Ramos (cell line): Measurements from ENCODE around the gene NEUROD2.

Source experiments
- in situ Hi-C: fragments of 300-500 bp; cut with MboI; formaldehyde crosslinking; loops from one replicate; pipeline ENCODE4 v1.14.3; 2022; ENCODE audit warnings: low sequenced_read_pairs; ENCODE audit not compliant: unreplicated experiment

NEUROD2 gene

DNA sequence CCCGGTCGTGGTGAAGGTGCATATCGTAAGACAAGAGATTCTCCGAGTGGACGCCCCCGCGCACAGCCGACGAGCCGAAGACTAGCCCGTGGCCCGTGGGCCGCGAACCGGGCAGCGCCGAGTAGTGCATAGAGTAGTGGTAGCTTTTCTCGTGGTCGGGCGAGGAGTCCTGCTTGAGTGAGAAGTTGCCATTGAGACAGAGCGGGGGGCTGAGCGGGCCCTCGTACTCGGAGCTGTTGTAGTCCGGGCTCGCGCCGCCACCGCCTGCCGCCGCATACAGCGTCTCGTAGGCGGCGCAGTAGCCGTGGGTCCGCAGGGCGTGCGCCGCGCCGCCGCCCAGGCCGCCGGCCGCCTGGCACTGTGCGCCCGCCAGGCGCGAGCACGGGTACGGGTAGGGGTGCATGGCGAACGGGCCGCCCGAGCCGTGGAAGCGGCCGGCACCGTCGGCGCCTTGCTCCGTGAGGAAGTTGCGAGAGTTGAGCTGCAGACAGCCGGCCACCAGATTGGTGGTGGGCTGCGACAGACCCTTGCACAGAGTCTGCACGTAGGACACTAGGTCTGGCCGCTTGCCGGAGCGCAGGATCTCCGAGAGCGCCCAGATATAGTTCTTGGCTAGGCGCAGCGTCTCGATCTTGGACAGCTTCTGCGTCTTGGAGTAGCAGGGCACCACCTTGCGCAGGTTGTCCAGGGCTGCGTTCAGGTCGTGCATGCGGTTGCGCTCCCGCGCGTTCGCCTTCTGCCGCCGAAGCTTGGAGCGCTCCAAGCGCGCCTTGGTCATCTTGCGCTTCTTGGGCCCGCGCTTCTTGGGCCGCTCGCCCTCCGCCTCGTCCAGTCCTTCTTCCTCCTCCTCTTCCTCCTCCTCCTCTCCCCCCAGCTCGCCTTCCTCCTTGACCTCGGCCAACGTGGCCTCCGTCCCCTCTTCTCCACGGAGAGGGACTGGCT lies 2.0 kb downstream of the NEUROD2 start:
- in situ Hi-C loops = no loop called here

GRCh38 chr17:39604911-39605491 lies 2.7 kb downstream of the NEUROD2 start:
- in situ Hi-C loops = no loop called here

DNA sequence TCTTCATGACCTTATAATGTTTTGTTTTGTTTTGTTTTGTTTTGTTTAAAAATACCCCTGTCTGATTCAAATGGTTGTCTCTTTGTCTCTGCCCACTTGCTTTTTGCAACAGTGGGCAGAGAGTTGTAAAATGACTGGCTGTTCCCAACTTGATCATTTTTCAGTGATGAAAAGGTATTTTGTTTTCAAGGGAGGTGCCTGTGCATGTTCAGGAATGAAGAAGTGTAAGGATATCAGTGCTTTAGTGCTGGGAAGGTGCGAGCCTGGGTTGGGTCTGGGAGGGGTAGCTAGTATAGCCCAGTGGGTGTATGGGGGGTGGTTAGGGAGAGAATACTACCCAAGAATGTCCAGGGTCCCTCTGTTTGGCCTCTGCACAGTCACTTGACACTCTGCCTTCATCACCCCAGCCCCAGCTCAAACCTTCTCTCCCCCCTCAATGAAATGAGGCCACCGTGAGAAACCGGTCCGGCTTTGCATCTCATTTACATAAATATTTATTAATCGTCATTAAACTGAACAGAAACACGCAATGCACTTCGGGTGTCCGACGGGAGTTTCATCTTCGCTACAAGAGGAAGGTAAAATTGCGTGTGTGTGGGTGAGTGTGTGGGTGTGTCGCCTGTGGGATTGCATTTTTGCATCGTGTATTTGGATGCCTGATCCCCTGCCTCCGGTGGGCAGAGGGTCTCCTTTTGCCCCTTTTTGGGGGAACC lies 4.3 kb downstream of the NEUROD2 start:
- in situ Hi-C loops = no loop called here

GRCh38 chr17:39602533-39603303 lies 5.0 kb downstream of the NEUROD2 start:
- in situ Hi-C loops = no loop called here

DNA sequence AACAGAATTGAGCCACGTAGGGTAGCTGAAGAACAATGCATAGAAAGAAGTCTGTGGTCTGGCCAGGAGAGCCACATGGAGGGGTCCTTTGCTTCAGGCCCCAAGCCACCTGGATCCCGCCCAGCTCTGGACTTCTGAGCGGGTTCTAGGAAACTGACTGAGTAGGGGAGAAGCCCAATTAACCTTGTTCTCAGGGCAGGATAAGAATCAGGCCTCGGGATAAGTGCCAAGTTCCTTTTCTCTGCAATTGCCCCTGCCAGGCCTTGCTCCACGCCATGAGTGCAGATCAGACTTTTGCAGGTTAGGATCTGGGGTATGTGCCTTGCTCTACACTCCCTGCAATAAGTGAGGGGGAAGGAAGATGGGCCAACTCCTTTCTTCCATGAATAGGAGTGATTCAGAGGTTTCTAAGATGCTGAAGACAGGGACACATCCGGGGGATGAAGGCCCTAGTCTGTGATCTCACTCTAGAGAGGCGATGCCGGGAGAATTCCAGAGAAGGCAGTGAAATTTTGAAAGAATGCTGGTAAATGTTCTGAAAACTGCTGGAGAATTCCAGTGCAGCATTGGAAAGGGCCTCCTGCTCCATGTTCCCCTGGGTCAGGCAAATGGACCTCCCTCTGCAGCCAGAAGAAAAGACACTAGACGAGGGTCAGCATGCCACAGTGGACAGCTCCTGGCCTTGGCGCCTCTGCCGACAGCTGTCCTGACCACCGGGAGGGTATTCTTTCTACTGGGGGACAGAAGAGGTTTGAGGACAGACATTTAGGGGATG lies 5.8 kb downstream of the NEUROD2 start:
- in situ Hi-C loops = no loop called here

DNA sequence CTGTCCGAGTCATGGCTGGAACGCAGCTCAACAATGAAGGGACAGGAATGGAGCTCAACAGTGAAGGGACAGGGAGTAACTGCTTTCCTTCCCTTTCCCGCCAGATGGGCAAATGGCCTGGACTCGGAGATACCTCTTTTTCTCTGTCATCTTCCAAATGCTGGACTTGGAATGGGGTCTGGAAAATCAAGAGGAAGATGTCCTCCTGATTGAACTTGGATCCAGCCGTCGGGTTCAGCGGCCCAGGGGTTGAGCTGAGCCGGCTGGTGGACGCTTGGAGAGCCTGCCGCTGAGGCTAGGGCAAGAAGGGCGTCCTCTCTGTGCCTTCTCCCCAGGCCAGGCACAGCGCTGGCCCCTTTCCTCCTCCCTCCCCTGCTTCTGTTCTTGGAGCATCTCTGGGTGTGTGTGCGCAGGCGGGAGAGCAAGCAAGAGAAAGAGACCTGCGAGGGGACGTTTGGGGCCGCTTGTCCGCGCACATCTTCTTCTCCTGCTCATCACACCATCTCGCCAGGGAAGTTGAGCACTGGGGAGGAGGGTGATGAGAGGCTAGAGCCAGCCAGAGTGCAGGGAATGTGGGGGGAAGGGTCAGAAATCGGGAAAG lies 6.6 kb downstream of the NEUROD2 start:
- in situ Hi-C loops = no loop called here

DNA sequence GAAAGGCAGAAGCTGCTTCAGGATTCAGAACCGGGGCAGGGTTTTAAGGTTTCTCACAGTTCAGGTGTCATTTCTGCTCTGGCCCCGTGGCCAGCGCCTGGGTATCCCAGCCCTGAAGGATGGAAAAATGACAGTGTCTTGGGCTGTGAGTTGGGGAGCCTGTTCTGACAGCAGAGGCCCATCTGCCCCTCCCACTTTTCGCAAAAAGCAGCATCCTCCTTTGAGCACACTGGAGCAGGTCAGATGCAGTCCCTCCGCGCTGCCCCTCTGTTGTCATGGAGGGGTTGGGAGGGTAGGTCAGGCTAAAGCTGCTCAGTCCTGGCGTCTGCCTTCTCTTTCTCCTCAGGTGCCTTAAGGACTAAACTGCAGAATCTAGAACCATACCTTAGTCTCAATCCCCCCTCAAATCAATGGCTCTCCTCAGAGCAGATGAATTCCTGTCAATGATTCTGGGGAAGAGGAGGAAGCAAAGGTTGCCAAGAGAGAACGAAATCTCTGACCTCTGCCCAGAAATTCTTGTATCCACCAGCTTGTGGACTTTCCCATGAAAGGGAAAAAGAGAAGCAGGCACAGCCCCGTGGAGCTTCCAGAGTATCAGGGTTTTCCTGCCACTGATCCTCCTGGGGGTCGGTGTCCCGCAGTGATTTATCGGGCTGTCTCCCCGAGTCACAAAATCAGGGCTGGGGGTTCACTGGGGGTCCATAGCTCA lies 7.3 kb downstream of the NEUROD2 start:
- in situ Hi-C loops = no loop called here

DNA sequence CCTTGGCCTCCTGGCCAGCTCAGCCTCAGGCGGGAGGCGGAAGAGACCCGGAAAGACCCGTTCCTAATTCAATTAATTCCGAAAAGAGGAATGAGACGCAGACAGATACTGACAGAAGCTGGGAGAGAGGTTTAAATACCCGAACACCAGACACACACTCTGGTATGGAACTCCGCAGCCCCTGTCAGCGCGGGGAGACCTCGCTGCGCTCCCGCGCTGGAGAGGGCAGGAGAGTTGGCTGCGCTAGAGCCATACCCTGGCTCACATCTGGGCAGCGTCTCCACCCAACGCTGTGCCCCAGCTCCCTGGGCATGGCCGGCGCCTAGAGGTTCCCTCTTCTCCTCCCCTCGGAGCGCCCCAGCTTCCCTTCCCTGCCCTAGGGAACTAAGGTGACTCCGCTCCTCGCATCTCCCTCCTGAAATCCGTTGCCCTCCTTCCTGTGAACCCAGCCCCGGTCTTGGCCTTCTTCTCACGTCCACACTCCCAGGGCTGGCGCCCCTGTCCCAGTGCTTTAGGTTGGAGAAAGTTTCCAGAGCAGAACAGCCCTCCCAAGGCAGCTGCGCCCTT lies 8.0 kb downstream of the NEUROD2 start:
- in situ Hi-C loops = no loop called here

- in situ Hi-C loops = no loop called here
Observed at GRCh38 chr17:39599004-39599664, 8.6 kb downstream of the NEUROD2 start.

DNA sequence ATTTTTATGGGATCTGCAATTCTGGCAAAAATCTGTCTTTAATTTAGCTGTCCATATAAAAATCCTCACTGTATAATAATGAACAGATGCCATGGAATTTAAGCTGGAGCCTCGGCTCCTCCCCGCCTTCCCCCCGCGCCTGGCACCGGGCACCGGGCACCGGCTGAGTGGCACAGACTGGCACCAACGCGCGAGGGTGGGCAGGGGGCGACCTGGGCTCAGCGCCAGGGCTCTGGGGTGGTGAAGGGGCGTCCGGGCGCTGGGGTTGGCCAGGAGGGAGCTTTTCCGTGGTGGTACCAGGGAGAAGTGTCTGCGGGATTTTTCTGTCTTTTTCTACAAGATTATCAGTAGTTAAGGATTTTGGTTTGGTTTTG lies 9.1 kb downstream of the NEUROD2 start:
- in situ Hi-C loops = no loop called here

- in situ Hi-C loops = no loop called here
Observed at GRCh38 chr17:39598047-39598481, 9.7 kb downstream of the NEUROD2 start.

DNA sequence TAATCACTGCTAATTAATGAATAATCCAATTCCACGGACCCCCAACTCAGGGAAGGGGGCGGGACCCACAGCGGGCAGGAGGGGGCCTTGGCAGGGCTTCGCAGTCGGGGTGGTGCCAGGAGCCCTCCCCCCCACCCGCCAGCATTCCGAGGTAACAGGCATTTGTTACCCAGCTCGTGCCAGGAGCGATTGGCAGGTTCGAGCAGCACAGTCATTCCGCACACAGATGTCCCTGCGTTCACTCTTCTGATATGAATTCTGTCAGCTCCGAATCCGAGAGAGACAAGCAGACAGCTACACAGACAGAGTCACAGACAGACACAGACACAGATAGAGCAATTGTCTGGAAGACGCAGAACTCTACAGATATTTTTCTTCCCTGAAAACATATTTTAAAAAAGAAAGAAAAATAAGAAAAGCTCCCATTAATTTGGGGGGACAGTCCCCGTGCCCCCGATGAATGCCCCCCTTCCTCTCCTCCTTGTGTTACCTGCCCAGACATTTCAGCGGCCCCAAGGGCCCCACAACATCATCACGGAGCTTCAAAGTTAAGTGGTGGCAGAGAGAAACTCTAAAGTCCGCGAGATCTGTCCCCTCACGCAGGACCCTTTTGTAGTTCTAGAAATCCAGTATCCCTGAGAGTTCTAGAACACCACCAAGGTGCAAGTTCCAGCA lies 10.2 kb downstream of the NEUROD2 start:
- in situ Hi-C loops = no loop called here

GRCh38 chr17:39596543-39597267 lies 11.0 kb downstream of the NEUROD2 start:
- in situ Hi-C loops = no loop called here

DNA sequence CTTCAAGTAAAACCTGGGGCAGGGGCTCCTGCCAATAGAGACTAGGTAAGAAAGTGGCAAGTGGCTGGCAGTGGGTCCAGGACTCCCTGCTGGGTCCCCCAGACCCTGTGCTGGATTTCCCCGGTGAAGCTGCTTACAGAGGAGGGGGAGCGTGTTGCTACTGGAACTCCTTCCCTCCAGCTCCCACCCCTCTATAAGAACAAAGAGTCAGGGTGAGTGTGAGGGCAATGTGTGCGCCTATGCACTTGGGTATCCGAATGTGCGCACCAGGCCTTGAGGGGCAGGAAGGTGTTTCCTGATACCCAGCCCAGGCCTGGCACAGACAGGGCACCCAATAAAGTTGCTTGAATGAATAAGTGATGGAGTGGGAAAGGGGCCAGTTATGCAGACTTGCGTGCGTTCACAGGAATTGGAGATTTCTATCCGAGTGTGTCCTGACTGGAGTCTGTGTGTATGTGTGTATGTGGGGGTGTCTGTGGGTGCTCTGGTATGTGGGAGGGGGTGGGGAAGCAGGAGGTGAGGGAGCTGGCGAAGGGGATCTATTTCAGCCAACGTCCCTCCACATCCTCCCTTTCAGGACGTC lies 11.7 kb downstream of the NEUROD2 start:
- in situ Hi-C loops = no loop called here

GRCh38 chr17:39595294-39595693 lies 12.4 kb downstream of the NEUROD2 start:
- in situ Hi-C loops = no loop called here

- in situ Hi-C loops = no loop called here
Observed at GRCh38 chr17:39593371-39593770, 14.3 kb downstream of the NEUROD2 start.
